A549 (cell line): Measurements from ENCODE around the gene GDA. TPM values are rescaled to one million over a fixed set of nuclear protein-coding genes. Genes with fewer than 3 reads are reported as not detected.
A peak's percentile ranks its signal among the peaks of the same experiment; 100 is the strongest.

Experiments
- ATAC-seq, 2 experiments: fragments of 200-7000 bp in 1 of 2; fragments of >200 bp in 1 of 2; cut with Nextera tagmentation in 1 of 2; cut with Tn5 transposase in 1 of 2; 3 replicates each; pipeline versions ENCODE4 v1.8.0 to v1.9.1; 2018 to 2020; ENCODE audit warnings: mild to moderate bottlenecking in 1 of 2, moderate library complexity in 1 of 2
- CTCF ChIA-PET: fragments of 300-600 bp; sonication (Branson Sonifier 250); formaldehyde crosslinking; extraction: SDS; loops from one replicate; lab custom pipeline; 2021; ENCODE audit warnings: antibody characterized with exemption, inconsistent platforms; lab: Yijun Ruan, JAX
- POLR2A ChIA-PET: fragments of 350-600 bp; formaldehyde crosslinking; extraction: SDS; loops from one replicate; lab custom pipeline; 2021; ENCODE audit warnings: antibody characterized with exemption, inconsistent platforms; lab: Yijun Ruan, JAX
- DNase-seq, 2 experiments: peaks; one replicate each; pipeline versions ENCODE4 v3.0.0 to v3.0.0-alpha.2; 2011 to 2016; ENCODE audit warnings: low read depth in 1 of 2, low spot score in 1 of 2
- FAIRE-seq: peaks from 2 replicates; lab custom pipeline; 2011; peaks lifted over from hg19 to GRCh38; lab: Jason Lieb, UNC
- H3K27ac ChIP-seq, 2 experiments: fragments of >200 bp; sonication (Bioruptor Twin); formaldehyde crosslinking; 3 replicates each; pipeline ENCODE4 v1.5.1; 2016 to 2017
- H3K4me1 ChIP-seq: fragments of >200 bp; sonication (Bioruptor Twin); formaldehyde crosslinking; 3 replicates; pipeline ENCODE4 v1.6.1; 2016
- H3K4me2 ChIP-seq: fragments of >200 bp; sonication (Bioruptor Twin); formaldehyde crosslinking; 3 replicates; pipeline ENCODE4 v1.6.1; 2016
- H3K4me3 ChIP-seq: fragments of >200 bp; sonication (Bioruptor Twin); formaldehyde crosslinking; 3 replicates; pipeline ENCODE4 v1.5.1; 2016
- H3K9me3 ChIP-seq: fragments of >200 bp; sonication (Bioruptor Twin); formaldehyde crosslinking; 3 replicates; pipeline ENCODE4 v1.6.1; 2016
- BCL3 ChIP-seq: fragments of >200 bp; sonication (Bioruptor Twin); formaldehyde crosslinking; IDR thresholded peaks from 3 replicates; pipeline ENCODE4 v1.6.1; 2016
- BHLHE40 ChIP-seq: IDR thresholded peaks from 2 replicates; pipeline ENCODE4 v1.6.1; 2012; ENCODE audit warnings: low read depth, low read length, inconsistent platforms
- CEBPB ChIP-seq, 2 experiments: fragments of >200 bp in 1 of 2; sonication (Bioruptor Twin) in 1 of 2; formaldehyde crosslinking in 1 of 2; IDR thresholded peaks; 2 replicates each; pipeline ENCODE4 v1.6.1; 2012 to 2016
- CTCF ChIP-seq: fragments of >200 bp; sonication (Bioruptor Twin); formaldehyde crosslinking; IDR thresholded peaks from 3 replicates; pipeline ENCODE4 v1.5.1; 2016
- EHMT2 ChIP-seq: fragments of 200-600 bp; sonication (generic); IDR thresholded peaks from 2 replicates; pipeline ENCODE4 v1.6.1; 2016; ENCODE audit warnings: antibody characterized with exemption, low read depth, mild to moderate bottlenecking, moderate library complexity
- ESRRA ChIP-seq: fragments of 150-350 bp; IDR thresholded peaks from 2 replicates; pipeline ENCODE4 v1.6.1; 2014; ENCODE audit warnings: mild to moderate bottlenecking, low read length, borderline replicate concordance
- FOSL2 ChIP-seq, 2 experiments: fragments of 450-650 bp in 1 of 2; fragments of >200 bp in 1 of 2; sonication (Bioruptor Twin) in 1 of 2; formaldehyde crosslinking; IDR thresholded peaks; 2 replicates each; pipeline versions ENCODE4 v1.5.0 to v1.6.1; 2016 to 2020; ENCODE audit warnings: mild to moderate bottlenecking in 1 of 2, moderate library complexity in 1 of 2
- FOXS1 ChIP-seq: fragments of 250-450 bp; sonication (Bioruptor Pico); IDR thresholded peaks from 2 replicates; pipeline ENCODE4 v1.5.0; 2020; ENCODE audit warnings: mild to moderate bottlenecking, moderate library complexity
- GATA3 ChIP-seq: IDR thresholded peaks from 2 replicates; pipeline ENCODE4 v1.6.1; 2012; ENCODE audit warnings: borderline replicate concordance
- HES2 ChIP-seq: fragments of >200 bp; sonication (Bioruptor Twin); formaldehyde crosslinking; IDR thresholded peaks from 2 replicates; pipeline ENCODE4 v1.6.1; 2016
- NFE2L2 ChIP-seq: fragments of 150-350 bp; conservative IDR thresholded peaks from 2 replicates; pipeline ENCODE4 v1.6.1; 2014; ENCODE audit warnings: low read length
- NR3C1 ChIP-seq: fragments of >200 bp; sonication (Bioruptor Twin); formaldehyde crosslinking; IDR thresholded peaks from 3 replicates; pipeline ENCODE4 v1.6.1; 2017
- PHF8 ChIP-seq: fragments of 200-600 bp; sonication (generic); IDR thresholded peaks from 2 replicates; pipeline ENCODE4 v1.6.1; 2016; ENCODE audit warnings: low read depth, mild to moderate bottlenecking, antibody characterized with exemption, moderate library complexity, borderline replicate concordance
- POLR2A ChIP-seq: IDR thresholded peaks from 2 replicates; pipeline ENCODE4 v1.6.1; 2012; ENCODE audit warnings: mild to moderate bottlenecking, low read length
- POLR2AphosphoS2 ChIP-seq: conservative IDR thresholded peaks from 2 replicates; pipeline ENCODE4 v1.6.1; 2012; ENCODE audit warnings: low read length, improper control_type of control experiment, inconsistent platforms
- RARB ChIP-seq: fragments of 250-450 bp; sonication (Bioruptor Pico); IDR thresholded peaks from 2 replicates; pipeline ENCODE4 v1.8.0; 2021; ENCODE audit warnings: mild to moderate bottlenecking, moderate library complexity
- REST ChIP-seq: fragments of 200-600 bp; sonication (generic); IDR thresholded peaks from 2 replicates; pipeline ENCODE4 v1.6.1; 2016; ENCODE audit warnings: antibody characterized with exemption, mild to moderate bottlenecking, moderate library complexity
- RFX5 ChIP-seq: fragments of 450-650 bp; IDR thresholded peaks from 2 replicates; pipeline ENCODE4 v1.7.1; 2014; ENCODE audit warnings: antibody characterized with exemption, mild to moderate bottlenecking, moderate library complexity
- SMC3 ChIP-seq: fragments of >200 bp; sonication (Bioruptor Twin); formaldehyde crosslinking; IDR thresholded peaks from 3 replicates; pipeline ENCODE4 v1.6.1; 2018; ENCODE audit warnings: inconsistent platforms
- SREBF2 ChIP-seq: fragments of 450-650 bp; IDR thresholded peaks from 2 replicates; pipeline ENCODE4 v1.6.1; 2014; ENCODE audit warnings: mild to moderate bottlenecking, moderate library complexity
- ZFP36 ChIP-seq: fragments of 450-650 bp; IDR thresholded peaks from 2 replicates; pipeline ENCODE4 v1.6.1; 2014; ENCODE audit warnings: borderline replicate concordance; ENCODE audit not compliant: partially characterized antibody
- ZNF302 ChIP-seq: fragments of 250-450 bp; sonication (Bioruptor Pico); IDR thresholded peaks from 2 replicates; pipeline ENCODE4 v1.9.0; 2021; ENCODE audit warnings: inconsistent platforms, mild to moderate bottlenecking, moderate library complexity
- WGBS: methylation state at CpG from one replicate; pipeline ENCODE4 v1.1.6; 2017; ENCODE audit errors: missing lambda C conversion rate; 5-methylcytosine and 5-hydroxymethylcytosine counted together
- polyA plus RNA-seq, 4 experiments: library from polyadenylated mRNA; depleted of rRNA in 3 of 4; stranded (reverse); fragments of >200 nt; fragmentation: RNase III in 1 of 4; extraction: RNeasy Plus Mini Kit Qiagen cat#74134 plus additional on column Dnase treatment in 1 of 4; gene quantifications; 2 replicates in 3 of 4; 3 replicates in 1 of 4; pipeline ENCODE4 v1.2.3, GENCODE V29; 2011 to 2017
- TF ChIP-seq, protein P1 (sequence below): fragments of 450-650 bp; IDR thresholded peaks from 2 replicates; pipeline ENCODE4 v1.6.1; 2014; ENCODE audit warnings: antibody characterized with exemption
- TF ChIP-seq, protein P2 (sequence below): IDR thresholded peaks from 2 replicates; pipeline ENCODE4 v1.6.1; 2012; ENCODE audit warnings: low read depth, borderline replicate concordance

Gene GDA
- polyA plus RNA-seq, 2 of the 4 experiments (the other 2 are of a cell fraction): 0.23 to 1.2 TPM

DNA sequence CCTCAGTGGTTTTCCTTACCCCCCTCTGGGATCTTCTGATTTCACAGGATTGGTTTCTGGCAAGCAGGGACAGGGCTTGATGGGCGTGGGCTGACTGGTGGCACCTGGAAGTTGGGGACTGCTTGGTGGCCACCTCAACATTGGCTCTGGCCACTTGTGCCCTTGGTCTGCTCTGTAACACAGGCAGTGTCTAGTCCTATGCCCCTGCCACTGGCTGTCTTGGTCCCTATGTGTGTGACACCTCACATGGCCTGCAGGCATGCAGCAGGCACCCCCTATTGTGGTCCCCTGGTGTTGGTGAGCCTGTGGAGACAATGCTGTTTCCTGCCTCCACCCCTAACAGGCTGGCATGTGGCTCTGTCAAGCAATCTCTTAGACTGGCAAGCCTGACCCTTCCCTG lies 71.3 kb downstream of the GDA start:
- ChIA-PET POLR2A (no interaction called here), CTCF (interaction anchor here (0.6 to 2.8 kb wide), 2 partner anchors 17 to 414 kb away, joined by 3 to 10 read pairs; no protein-coding TSS in a partner anchor)
- no peak overlapping the region for H3K4me3 ChIP-seq
- DNase-seq: no peak
- 0 out of 3 replicates have a peak, but pooled peaks cover 4% of the 10 kb centered on the region for H3K9me3 ChIP-seq
- TF ChIP-seq CTCF (no peak), REST (no peak), BHLHE40 (no peak), HES2 (no peak), SREBF2 (no peak), RARB (CRISPR knock-in tag) (no peak), POLR2AphosphoS2 (no peak), ESRRA (no peak), RFX5 (no peak), GATA3 (no peak), ZFP36 (no peak), FOXS1 (CRISPR knock-in tag) (no peak), NR3C1 (no peak), ZNF302 (no peak), PHF8 (no peak), SMC3 (no peak)
- TF ChIP-seq, protein P1, sequence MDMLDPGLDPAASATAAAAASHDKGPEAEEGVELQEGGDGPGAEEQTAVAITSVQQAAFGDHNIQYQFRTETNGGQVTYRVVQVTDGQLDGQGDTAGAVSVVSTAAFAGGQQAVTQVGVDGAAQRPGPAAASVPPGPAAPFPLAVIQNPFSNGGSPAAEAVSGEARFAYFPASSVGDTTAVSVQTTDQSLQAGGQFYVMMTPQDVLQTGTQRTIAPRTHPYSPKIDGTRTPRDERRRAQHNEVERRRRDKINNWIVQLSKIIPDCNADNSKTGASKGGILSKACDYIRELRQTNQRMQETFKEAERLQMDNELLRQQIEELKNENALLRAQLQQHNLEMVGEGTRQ: no peak
- 0 out of 3 replicates have a peak, but pooled peaks cover 5% of the 10 kb centered on the region for H3K4me1 ChIP-seq
- 33% methylated on average over 1 of the region's 1 CpG for WGBS
- H3K4me2 ChIP-seq: no peak overlapping the region
- no peak for FAIRE-seq
- peak in 1 of 2 experiments; percentile 30; a peak in 2 of 6 replicates for ATAC-seq
- no peak overlapping the region for H3K27ac ChIP-seq

DNA sequence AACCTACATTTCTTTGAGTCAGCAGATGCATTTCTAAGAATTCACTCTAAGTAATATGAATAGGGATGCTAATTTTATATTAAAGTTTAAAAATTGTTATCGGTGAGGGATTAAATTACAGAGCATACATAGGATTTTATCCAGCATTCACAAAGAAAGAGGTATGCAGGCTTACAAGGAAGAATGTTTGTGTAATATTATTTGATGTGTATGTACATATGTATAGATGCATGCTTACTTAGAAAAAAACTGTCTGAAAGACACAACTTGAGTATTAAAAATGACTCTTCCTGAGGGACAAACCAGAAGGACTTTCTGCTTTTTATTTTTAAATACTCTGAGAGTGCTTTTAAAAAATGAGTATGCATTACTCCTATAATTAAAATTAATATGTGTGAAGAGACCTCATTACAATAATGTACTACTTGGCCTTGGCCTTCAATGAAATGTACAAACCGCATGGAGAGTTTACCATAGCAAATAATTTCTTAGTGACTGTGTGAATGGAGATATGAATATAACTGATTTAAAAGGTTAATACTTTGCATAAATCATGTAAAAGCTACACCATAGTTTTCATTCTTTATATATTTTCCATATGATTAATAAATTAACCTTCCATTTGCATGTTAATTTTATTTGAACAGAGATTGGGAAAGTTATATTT lies 77.0 kb downstream of the GDA start:
- H3K4me3 ChIP-seq: no peak overlapping the region
- H3K9me3 ChIP-seq: 0 out of 3 replicates have a peak, but pooled peaks cover 4% of the 10 kb centered on the region
- DNase-seq: no peak
- TF ChIP-seq CEBPB (IDR thresholded peaks at IDR 0.05) (no peak), FOSL2 (IDR thresholded peaks at IDR 0.05) (no peak), FOSL2 (CRISPR knock-in tag; IDR thresholded peaks at IDR 0.05) (no peak), EHMT2 (no peak), NFE2L2 (no peak), POLR2A (no peak), ZNF302 (no peak), BCL3 (no peak)
- TF ChIP-seq, protein P2, sequence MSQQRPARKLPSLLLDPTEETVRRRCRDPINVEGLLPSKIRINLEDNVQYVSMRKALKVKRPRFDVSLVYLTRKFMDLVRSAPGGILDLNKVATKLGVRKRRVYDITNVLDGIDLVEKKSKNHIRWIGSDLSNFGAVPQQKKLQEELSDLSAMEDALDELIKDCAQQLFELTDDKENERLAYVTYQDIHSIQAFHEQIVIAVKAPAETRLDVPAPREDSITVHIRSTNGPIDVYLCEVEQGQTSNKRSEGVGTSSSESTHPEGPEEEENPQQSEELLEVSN: no peak
- TF ChIP-seq, all 56 proteins: peak for 0
- H3K4me2 ChIP-seq: no peak overlapping the region
- POLR2A ChIA-PET: no interaction called here
- CTCF ChIA-PET: no interaction called here
- no peak overlapping the region for H3K27ac ChIP-seq
- ATAC-seq (no peak), FAIRE-seq (no peak)
- H3K4me1 ChIP-seq: no peaks in the 10 kb centered on the region
- WGBS: 82% methylated on average over 2 of the region's 2 CpGs
